OCI-LY1 (cell line): ENCODE data around the gene NAA16.

Experiments used
- EZH2 ChIP-seq: fragments of 200-600 bp; sonication (generic), shearing (Covaris generic); IDR thresholded peaks from 2 replicates; pipeline ENCODE4 v1.8.0; 2017; ENCODE audit warnings: borderline replicate concordance, mixed run types, mild to moderate bottlenecking, antibody characterized with exemption, low read length, moderate library complexity, mixed read lengths
- TF ChIP-seq, protein P1 (sequence below): fragments of 200-600 bp; sonication (generic), shearing (Covaris generic); IDR thresholded peaks from 2 replicates; pipeline ENCODE4 v1.5.1; 2017; ENCODE audit warnings: mild to moderate bottlenecking, antibody characterized with exemption, low read length, moderate library complexity, mixed read lengths

DNA sequence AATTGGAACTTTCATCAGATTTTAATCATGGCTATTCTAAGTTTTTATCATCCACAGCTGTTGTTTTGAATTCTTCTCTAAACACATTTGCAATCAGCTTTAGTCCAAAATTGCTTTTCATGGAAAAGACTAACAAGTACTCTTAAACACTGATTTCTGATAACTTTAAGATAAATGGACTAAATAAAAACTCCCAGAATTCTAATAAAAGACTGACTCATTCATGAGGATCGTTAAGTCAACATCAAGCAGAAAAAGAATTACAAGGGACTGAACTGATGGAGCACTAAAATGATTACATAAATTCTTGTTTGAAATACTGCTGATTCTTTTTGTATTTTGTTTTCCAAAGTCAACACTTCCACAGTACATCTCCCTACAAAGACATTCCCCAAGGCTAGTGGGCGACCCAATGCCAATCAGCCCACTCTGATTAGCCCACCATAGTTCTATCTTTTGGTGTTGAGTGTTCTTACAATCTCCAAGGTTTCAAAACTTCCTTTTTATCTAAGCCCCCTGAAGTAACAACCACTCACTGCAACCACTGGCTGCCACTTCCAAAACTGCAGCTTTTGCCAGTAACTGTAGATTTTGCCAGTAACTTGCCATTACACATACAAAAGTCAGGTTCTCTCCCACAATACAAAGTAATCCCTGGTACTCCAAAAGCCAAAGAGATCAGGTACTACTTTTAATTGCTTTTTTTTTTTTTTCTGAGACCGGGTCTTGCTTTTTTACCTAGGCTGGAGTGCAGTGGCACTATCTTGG is 14.0 kb upstream of the NAA16 start:
- TF ChIP-seq, protein P1, sequence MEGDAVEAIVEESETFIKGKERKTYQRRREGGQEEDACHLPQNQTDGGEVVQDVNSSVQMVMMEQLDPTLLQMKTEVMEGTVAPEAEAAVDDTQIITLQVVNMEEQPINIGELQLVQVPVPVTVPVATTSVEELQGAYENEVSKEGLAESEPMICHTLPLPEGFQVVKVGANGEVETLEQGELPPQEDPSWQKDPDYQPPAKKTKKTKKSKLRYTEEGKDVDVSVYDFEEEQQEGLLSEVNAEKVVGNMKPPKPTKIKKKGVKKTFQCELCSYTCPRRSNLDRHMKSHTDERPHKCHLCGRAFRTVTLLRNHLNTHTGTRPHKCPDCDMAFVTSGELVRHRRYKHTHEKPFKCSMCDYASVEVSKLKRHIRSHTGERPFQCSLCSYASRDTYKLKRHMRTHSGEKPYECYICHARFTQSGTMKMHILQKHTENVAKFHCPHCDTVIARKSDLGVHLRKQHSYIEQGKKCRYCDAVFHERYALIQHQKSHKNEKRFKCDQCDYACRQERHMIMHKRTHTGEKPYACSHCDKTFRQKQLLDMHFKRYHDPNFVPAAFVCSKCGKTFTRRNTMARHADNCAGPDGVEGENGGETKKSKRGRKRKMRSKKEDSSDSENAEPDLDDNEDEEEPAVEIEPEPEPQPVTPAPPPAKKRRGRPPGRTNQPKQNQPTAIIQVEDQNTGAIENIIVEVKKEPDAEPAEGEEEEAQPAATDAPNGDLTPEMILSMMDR: no peak
- no peak for TF ChIP-seq EZH2
